ENCODE measurements around the gene UBL4B. TPM values are rescaled to one million over a fixed set of nuclear protein-coding genes. Genes with fewer than 3 reads are reported as not detected.

UBL4B gene
- total and polyA plus RNA-seq, 12 donors, result 0.13 to 0.24 (median 0.18) TPM; not detected in 9

GRCh38 chr1:110065841-110066240 is 46.4 kb upstream of the UBL4B start:
- intact Hi-C loops (cut with DNase I), result no loop called here
- 89 to 100% (median 95%) methylated on average over 2 to 5 of the region's 5 CpGs for whole genome bisulfite sequencing, 4 donors
- TF ChIP-seq CTCF (IDR thresholded peaks at IDR 0.05), result no peak
- TF ChIP-seq POLR2A (IDR thresholded peaks at IDR 0.05), result no peak
- H3K36me3 ChIP-seq (replicated peaks in 1 of 2), result no peaks in the 10 kb centered on the region
- H3K27ac ChIP-seq, result no peak overlapping the region
- DNase-seq, result no peak
- H3K4me3 ChIP-seq, result no peak overlapping the region
- H3K9me3 ChIP-seq (replicated peaks in 1 of 3), result no peaks in the 10 kb centered on the region
- peaks cover 0 to 3% of the 10 kb centered on the region in 2 donors for H3K4me1 ChIP-seq (replicated peaks in 1 of 2)
- H3K27me3 ChIP-seq, result peaks cover 38% of the 10 kb centered on the region

- intact Hi-C loops (cut with DNase I), result no loop called here
- 72 to 77% (median 75%) methylated on average over 11 to 23 of the region's 23 CpGs; no CpG with 5 or more reads in 1 of the 4 donors for WGBS, 4 donors
- no peaks in the 10 kb centered on the region for H3K36me3 ChIP-seq (replicated peaks in 1 of 2)
Observed at GRCh38 chr1:110067479-110067892, 44.8 kb upstream of the UBL4B start.

GRCh38 chr1:110067893-110068645 is 44.2 kb upstream of the UBL4B start:
- Histone ChIP-seq H3K27me3 (peaks cover 43% of the 10 kb centered on the region), H3K9me3 (replicated peaks in 1 of 3) (no peaks in the 10 kb centered on the region), H3K27ac (no peak overlapping the region), H3K36me3 (replicated peaks in 1 of 2) (no peaks in the 10 kb centered on the region), H3K4me1 (replicated peaks in 1 of 2) (peaks cover 0 to 3% of the 10 kb centered on the region in 2 donors), H3K4me3 (peak overlapping the region in 1 of 4 donors; percentile 5)
- no peak for DNase-seq
- no peak for TF ChIP-seq POLR2A (IDR thresholded peaks at IDR 0.05)
- 10 to 31% (median 24%) methylated on average over 8 to 68 of the region's 68 CpGs for WGBS, 4 donors
- intact Hi-C loops (cut with DNase I), result no loop called here

More at GRCh38 chr1:110067479-110067892, 44.8 kb upstream of the UBL4B start:
- DNase-seq, result no peak
- Histone ChIP-seq H3K27ac (no peak overlapping the region), H3K4me3 (no peak overlapping the region), H3K27me3 (peaks cover 43% of the 10 kb centered on the region), H3K9me3 (replicated peaks in 1 of 3) (no peaks in the 10 kb centered on the region), H3K4me1 (replicated peaks in 1 of 2) (peaks cover 0 to 3% of the 10 kb centered on the region in 2 donors)
- TF ChIP-seq POLR2A (IDR thresholded peaks at IDR 0.05) (no peak), CTCF (IDR thresholded peaks at IDR 0.05) (no peak)

GRCh38 chr1:110068646-110069403 is 43.4 kb upstream of the UBL4B start:
- peaks cover 43% of the 10 kb centered on the region for H3K27me3 ChIP-seq
- WGBS, 4 donors, result 19 to 25% (median 23%) methylated on average over 58 to 68 of the region's 68 CpGs
- H3K9me3 ChIP-seq (replicated peaks in 1 of 3), result no peaks in the 10 kb centered on the region
- DNase-seq, result no peak
- H3K4me1 ChIP-seq (replicated peaks in 1 of 2), result peaks cover 0 to 3% of the 10 kb centered on the region in 2 donors
- TF ChIP-seq CTCF (IDR thresholded peaks at IDR 0.05) (no peak), POLR2A (IDR thresholded peaks at IDR 0.05) (no peak)
- peak overlapping the region in 1 of 4 donors; percentile 5 for H3K4me3 ChIP-seq
- H3K27ac ChIP-seq, result no peak overlapping the region
- H3K36me3 ChIP-seq (replicated peaks in 1 of 2), result no peaks in the 10 kb centered on the region
- intact Hi-C loops (cut with DNase I), result no loop called here
